ENCODE data around the gene A1CF. TPM values are rescaled to one million over a fixed set of nuclear protein-coding genes. Genes with fewer than 3 reads are reported as not detected.

The A1CF gene
- polyA plus RNA-seq, 2 of the 4 experiments (the other 2 are of a cell fraction), result 0.25 to 0.80 TPM

- TF ChIP-seq EP300 (IDR thresholded peaks at IDR 0.05), result no peak
- TF ChIP-seq CTCF (IDR thresholded peaks at IDR 0.05), result no peak
- TF ChIP-seq TFCP2L1 (CRISPR knock-in tag; IDR thresholded peaks at IDR 0.05), result no peak
- no peak for TF ChIP-seq CEBPB (IDR thresholded peaks at IDR 0.05)
- no peak for TF ChIP-seq NFE2L2 (conservative IDR thresholded peaks at IDR 0.05; ENCODE audit: low read length)
- no peak for TF ChIP-seq ZNF302 (CRISPR knock-in tag; IDR thresholded peaks at IDR 0.05)
- TF ChIP-seq PHF8 (IDR thresholded peaks at IDR 0.05; ENCODE audit: borderline replicate concordance, low read depth), result no peak
- TF ChIP-seq FOSL2 (IDR thresholded peaks at IDR 0.05), result no peak
- TF ChIP-seq FOSL2 (CRISPR knock-in tag; IDR thresholded peaks at IDR 0.05), result no peak
Observed at GRCh38 chr10:50855015-50855414, 30.4 kb downstream of the A1CF start (continued).

GRCh38 chr10:50853557-50853956, 31.9 kb downstream of the A1CF start:
- CTCF ChIA-PET, result no interaction called here
- ATAC-seq, result no peak
- Histone ChIP-seq H3K27ac (no peak overlapping the region), H3K4me1 (peaks cover 10% of the 10 kb centered on the region; the same call in 1 of the 3 replicates), H3K4me3 (no peak overlapping the region), H3K9me3 (no peaks in the 10 kb centered on the region), H3K4me2 (no peak overlapping the region)
- TF ChIP-seq ZNF302 (CRISPR knock-in tag; IDR thresholded peaks at IDR 0.05) (no peak), MAFK (IDR thresholded peaks at IDR 0.05; ENCODE audit: partially characterized antibody) (peak; percentile 50)
- FAIRE-seq, result no peak
- 63% methylated on average over 3 of the region's 3 CpGs for WGBS (ENCODE audit: missing lambda C conversion rate)
- POLR2A ChIA-PET, result no interaction called here
- DNase-seq (ENCODE audit: low read depth in 1 of 2, low spot score in 1 of 2), result no peak

- TF ChIP-seq TFCP2L1 (CRISPR knock-in tag; IDR thresholded peaks at IDR 0.05), result no peak
- TF ChIP-seq REST (IDR thresholded peaks at IDR 0.05), result no peak
- no peak for TF ChIP-seq SMC3 (IDR thresholded peaks at IDR 0.05)
- no peak for TF ChIP-seq EP300 (IDR thresholded peaks at IDR 0.05)
- Histone ChIP-seq H3K27ac (no peak overlapping the region), H3K9me3 (no peaks in the 10 kb centered on the region), H3K4me3 (no peak overlapping the region), H3K4me1 (peaks cover 10% of the 10 kb centered on the region; the same call in 1 of the 3 replicates), H3K4me2 (no peak overlapping the region)
- POLR2A ChIA-PET, result no interaction called here
- DNase-seq (ENCODE audit: low read depth in 1 of 2, low spot score in 1 of 2) (no peak), FAIRE-seq (no peak), ATAC-seq (no peak)
- CTCF ChIA-PET, result interaction anchor here (0.5 to 1.2 kb wide), 2 partner anchors 14 to 1153 kb away, joined by 3 read pairs; no protein-coding TSS in a partner anchor
- 56% methylated on average over 6 of the region's 6 CpGs for WGBS (ENCODE audit: missing lambda C conversion rate)
Observed at GRCh38 chr10:50851884-50852671, 33.3 kb downstream of the A1CF start.

GRCh38 chr10:50850578-50851230, 34.7 kb downstream of the A1CF start:
- DNase-seq (ENCODE audit: low read depth in 1 of 2, low spot score in 1 of 2), result no peak
- CTCF ChIA-PET, result no interaction called here
- TF ChIP-seq E2F6 (IDR thresholded peaks at IDR 0.05; ENCODE audit: borderline replicate concordance, low read depth) (no peak), KDM1A (IDR thresholded peaks at IDR 0.05; ENCODE audit: low read depth) (no peak), SREBF2 (IDR thresholded peaks at IDR 0.05) (no peak), FOSL2 (IDR thresholded peaks at IDR 0.05) (no peak), FOSL2 (CRISPR knock-in tag; IDR thresholded peaks at IDR 0.05) (no peak), BHLHE40 (IDR thresholded peaks at IDR 0.05; ENCODE audit: low read depth, low read length) (no peak), RARB (CRISPR knock-in tag; IDR thresholded peaks at IDR 0.05) (no peak), HOXB5 (CRISPR knock-in tag; IDR thresholded peaks at IDR 0.05) (no peak), PHF8 (IDR thresholded peaks at IDR 0.05; ENCODE audit: borderline replicate concordance, low read depth) (no peak), ZFP36 (IDR thresholded peaks at IDR 0.05; ENCODE audit: borderline replicate concordance, partially characterized antibody) (no peak), CTCF (IDR thresholded peaks at IDR 0.05) (no peak), HDAC2 (IDR thresholded peaks at IDR 0.05) (no peak)

More at GRCh38 chr10:50850578-50851230, 34.7 kb downstream of the A1CF start:
- FAIRE-seq (no peak), ATAC-seq (no peak)
- Histone ChIP-seq H3K4me1 (peaks cover 10% of the 10 kb centered on the region; the same call in 1 of the 3 replicates), H3K27ac (no peak overlapping the region), H3K4me3 (no peak overlapping the region), H3K9me3 (no peaks in the 10 kb centered on the region), H3K4me2 (peak overlapping the region; percentile 63; the same call in 2 of the 3 replicates)
- POLR2A ChIA-PET, result no interaction called here
- WGBS (ENCODE audit: missing lambda C conversion rate), result 70% methylated on average over 5 of the region's 5 CpGs
